IMR-90 (cell line): ENCODE data around the gene MPPED1. TPM values are rescaled to one million over a fixed set of nuclear protein-coding genes. Genes with fewer than 3 reads are reported as not detected.

Experiments
- ATAC-seq: fragments of 200-7000 bp; cut with Tn5 transposase; 2 replicates; pipeline ENCODE4 v1.9.1; 2020; ENCODE audit warnings: low read depth, mild to moderate bottlenecking, moderate library complexity
- BruUV-seq: library from RNA; stranded (reverse); fragments of 400-500 nt; replicated peaks from 2 replicates; lab custom pipeline; 2021; lab: Mats Ljungman, UMichigan
- CTCF ChIA-PET: fragments of 300-600 bp; formaldehyde crosslinking; extraction: SDS; loops from one replicate; lab custom pipeline; 2021; ENCODE audit warnings: antibody characterized with exemption; lab: Yijun Ruan, JAX
- POLR2A ChIA-PET: fragments of 300-600 bp; sonication (Branson Sonifier 250); formaldehyde crosslinking; loops from one replicate; lab custom pipeline; 2022; ENCODE audit warnings: antibody characterized with exemption; ENCODE audit not compliant: unreplicated experiment; lab: Charles Lee
- DNase-seq: peaks from one replicate; pipeline ENCODE4 v3.0.0; 2013
- H2AFZ ChIP-seq: replicated peaks from 2 replicates; pipeline ENCODE3; 2013; ENCODE audit warnings: low read length, mild to moderate bottlenecking; ENCODE audit not compliant: poor library complexity
- H2AK5ac ChIP-seq: 2 replicates; pipeline ENCODE4 v1.6.1; 2013; ENCODE audit warnings: low read depth, low read length, inconsistent platforms
- H2AK9ac ChIP-seq: replicated peaks from 2 replicates; pipeline ENCODE3; 2013; ENCODE audit warnings: mild to moderate bottlenecking, low read depth, low read length, moderate library complexity; ENCODE audit not compliant: poor library complexity
- H2BK120ac ChIP-seq: 2 replicates; pipeline ENCODE4 v1.6.1; 2013; ENCODE audit warnings: low read depth, low read length, inconsistent platforms
- H2BK15ac ChIP-seq: 3 replicates; pipeline ENCODE4 v1.6.1; 2013; ENCODE audit warnings: low read depth, low read length, inconsistent platforms
- H2BK20ac ChIP-seq: 2 replicates; pipeline ENCODE4 v1.6.1; 2013; ENCODE audit warnings: low read depth, mild to moderate bottlenecking, inconsistent platforms, low read length, moderate library complexity
- H2BK5ac ChIP-seq: 2 replicates; pipeline ENCODE4 v1.6.1; 2013; ENCODE audit warnings: mild to moderate bottlenecking, low read depth, low read length, inconsistent platforms; ENCODE audit not compliant: poor library complexity, severe bottlenecking
- H3K14ac ChIP-seq: replicated peaks from 2 replicates; pipeline ENCODE4 v1.6.1; 2013; ENCODE audit warnings: low read depth, low read length, inconsistent platforms
- H3K18ac ChIP-seq: 2 replicates; pipeline ENCODE4 v1.6.1; 2013; ENCODE audit warnings: low read depth, low read length, control low read depth
- H3K23ac ChIP-seq: 2 replicates; pipeline ENCODE4 v1.6.1; 2013; ENCODE audit warnings: low read depth, low read length, inconsistent platforms
- H3K27ac ChIP-seq: 2 replicates; pipeline ENCODE4 v1.5.1; 2013; ENCODE audit warnings: mild to moderate bottlenecking, control low read depth, low read length; ENCODE audit not compliant: insufficient read depth
- H3K27me3 ChIP-seq: 2 replicates; pipeline ENCODE4 v1.6.1; 2013; ENCODE audit warnings: low read length; ENCODE audit not compliant: control insufficient read depth, insufficient read depth
- H3K36me3 ChIP-seq: 2 replicates; pipeline ENCODE4 v1.6.1; 2013; ENCODE audit warnings: low read length, mixed read lengths; ENCODE audit not compliant: control insufficient read depth, insufficient read depth
- H3K4ac ChIP-seq: 2 replicates; pipeline ENCODE4 v1.6.1; 2013; ENCODE audit warnings: low read depth, low read length, inconsistent platforms
- H3K4me1 ChIP-seq: 2 replicates; pipeline ENCODE4 v1.6.1; 2013; ENCODE audit warnings: low read length, mixed read lengths; ENCODE audit not compliant: control insufficient read depth, insufficient read depth
- H3K4me2 ChIP-seq: 2 replicates; pipeline ENCODE4 v1.6.1; 2013; ENCODE audit warnings: low read depth, mild to moderate bottlenecking, control low read depth, low read length, moderate library complexity
- H3K4me3 ChIP-seq: 2 replicates; pipeline ENCODE4 v1.5.1; 2013; ENCODE audit warnings: low read depth, mild to moderate bottlenecking, control low read depth, low read length, moderate library complexity; ENCODE audit not compliant: insufficient read depth
- H3K56ac ChIP-seq: 2 replicates; pipeline ENCODE4 v1.6.1; 2013; ENCODE audit warnings: low read length, inconsistent platforms; ENCODE audit not compliant: insufficient read depth; ENCODE audit errors: extremely low read depth
- H3K79me1 ChIP-seq, 2 experiments: 2 replicates each; pipeline ENCODE4 v1.6.1; 2013; ENCODE audit warnings: low read length in 2 of 2, inconsistent platforms in 1 of 2, low read depth in 1 of 2
- H3K9ac ChIP-seq: 2 replicates; pipeline ENCODE4 v1.6.1; 2013; ENCODE audit warnings: low read depth, low read length, control low read depth
- H3K9me1 ChIP-seq: 2 replicates; pipeline ENCODE4 v1.6.1; 2013; ENCODE audit warnings: low read length, inconsistent platforms; ENCODE audit not compliant: insufficient read depth
- H3K9me3 ChIP-seq: 2 replicates; pipeline ENCODE4 v1.6.1; 2013; ENCODE audit warnings: low read length; ENCODE audit not compliant: control insufficient read depth, insufficient read depth
- H4K20me1 ChIP-seq: 2 replicates; pipeline ENCODE4 v1.6.1; 2013; ENCODE audit warnings: low read length, inconsistent platforms; ENCODE audit not compliant: insufficient read depth
- H4K5ac ChIP-seq: 2 replicates; pipeline ENCODE4 v1.6.1; 2013; ENCODE audit warnings: mild to moderate bottlenecking, low read depth, low read length, control low read depth
- H4K8ac ChIP-seq, 2 experiments: 2 replicates each; pipeline ENCODE4 v1.6.1; 2013; ENCODE audit warnings: low read depth in 2 of 2, low read length in 2 of 2, control low read depth in 1 of 2, inconsistent platforms in 1 of 2
- H4K91ac ChIP-seq: 2 replicates; pipeline ENCODE4 v1.6.1; 2013; ENCODE audit warnings: low read depth, low read length, inconsistent platforms; ENCODE audit not compliant: insufficient read depth
- CEBPB ChIP-seq: IDR thresholded peaks from 2 replicates; pipeline ENCODE4 v1.6.1; 2012; ENCODE audit warnings: low read depth, low read length, improper control_type of control experiment
- FOS ChIP-seq: fragments of 150-350 bp; IDR thresholded peaks from 2 replicates; pipeline ENCODE4 v1.6.1; 2016; ENCODE audit warnings: low read depth, low read length
- MAFK ChIP-seq: IDR thresholded peaks from 2 replicates; pipeline ENCODE4 v1.6.1; 2012; ENCODE audit warnings: low read depth, low read length, improper control_type of control experiment
- MAZ ChIP-seq: IDR thresholded peaks from 2 replicates; pipeline ENCODE4 v1.6.1; 2012; ENCODE audit warnings: low read depth, mild to moderate bottlenecking, low read length, improper control_type of control experiment, moderate library complexity, borderline replicate concordance
- POLR2A ChIP-seq: IDR thresholded peaks from 2 replicates; pipeline ENCODE4 v1.6.1; 2012; ENCODE audit warnings: mild to moderate bottlenecking, low read depth, low read length
- WGBS, 2 experiments: methylation state at CpG; one replicate each; pipeline versions ENCODE4 v1.1.5 to v1.1.7; 2013; ENCODE audit warnings: missing lambda C conversion rate in 2 of 2; ENCODE audit not compliant: insufficient read length in 1 of 2; ENCODE audit errors: extremely low coverage in 2 of 2; 5-methylcytosine and 5-hydroxymethylcytosine counted together
- dilution Hi-C: fragments of 300-500 bp; cut with HindIII; formaldehyde crosslinking; loops from one replicate; pipeline ENCODE4 v1.14.3; 2018; ENCODE audit warnings: low sequenced_read_pairs; ENCODE audit not compliant: unreplicated experiment
- in situ Hi-C: fragments of 300-500 bp; cut with MboI; formaldehyde crosslinking; loops from 3 replicates; pipeline ENCODE4 v1.14.3; 2019; ENCODE audit warnings: low sequenced_read_pairs, inconsistent platforms, mixed read lengths
- intact Hi-C: fragments of 100-400 bp; cut with micrococcal nuclease; formaldehyde crosslinking; loops from 2 replicates; pipeline ENCODE4 v1.10.0; 2022
- polyA plus RNA-seq, 3 experiments: library from polyadenylated mRNA; depleted of rRNA; stranded (reverse); fragments of >200 nt; gene quantifications; 2 replicates each; pipeline ENCODE4 v1.2.3, GENCODE V29; 2012; ENCODE audit warnings: low replicate concordance in 1 of 3
- total RNA-seq: library from RNA; depleted of rRNA; stranded (reverse); fragments of >200 nt; gene quantifications from 2 replicates; pipeline ENCODE4 v1.2.3, GENCODE V29; 2012
- TF ChIP-seq, protein P1 (sequence below): fragments of 150-350 bp; IDR thresholded peaks from 2 replicates; pipeline ENCODE4 v1.6.1; 2016; ENCODE audit warnings: low read depth, mild to moderate bottlenecking, low read length, moderate library complexity, borderline replicate concordance
- TF ChIP-seq, protein P2 (sequence below): fragments of 150-350 bp; IDR thresholded peaks from 2 replicates; pipeline ENCODE4 v1.6.1; 2017; ENCODE audit warnings: mild to moderate bottlenecking, antibody characterized with exemption, low read length, low read depth
- TF ChIP-seq, protein P3 (sequence below): conservative IDR thresholded peaks from 2 replicates; pipeline ENCODE4 v1.5.1; 2012; ENCODE audit warnings: mild to moderate bottlenecking, low read depth, low read length, improper control_type of control experiment

MPPED1 gene
- total and polyA plus RNA-seq, 2 of the 4 experiments (the other 2 are of a cell fraction) = not detected

- Histone ChIP-seq H3K4me3 (no peak overlapping the region), H3K9me3 (no peaks in the 10 kb centered on the region), H3K9me1 (no peaks in the 10 kb centered on the region), H2AK9ac (no peak overlapping the region), H4K20me1 (no peaks in the 10 kb centered on the region), H3K27me3 (no peaks in the 10 kb centered on the region), H3K4ac (no peak overlapping the region), H2AFZ (no peak overlapping the region), H3K9ac (no peak overlapping the region), H3K36me3 (no peaks in the 10 kb centered on the region), H3K4me1 (no peaks in the 10 kb centered on the region), H3K4me2 (no peak overlapping the region), H3K27ac (no peak overlapping the region), H3K14ac (no peak overlapping the region), H3K79me1 (no peaks in the 10 kb centered on the region), H2BK20ac (no peak overlapping the region), H4K91ac (no peak overlapping the region), H2BK15ac (no peak overlapping the region), H3K56ac (no peak overlapping the region), H2BK120ac (no peak overlapping the region), H3K23ac (no peak overlapping the region), H4K5ac (no peak overlapping the region), H2BK5ac (no peak overlapping the region), H3K18ac (no peak overlapping the region), H2AK5ac (no peak overlapping the region), H4K8ac (no peak overlapping the region)
- POLR2A ChIA-PET = no interaction called here
- dilution Hi-C loops = no loop called here
- DNase-seq = no peak
- intact Hi-C loops = no loop called here
- 67% methylated on average over 4 of the region's 11 CpGs; no CpG with 5 or more reads in 1 of the 2 experiments for WGBS, 2 experiments
- TF ChIP-seq, protein P1, sequence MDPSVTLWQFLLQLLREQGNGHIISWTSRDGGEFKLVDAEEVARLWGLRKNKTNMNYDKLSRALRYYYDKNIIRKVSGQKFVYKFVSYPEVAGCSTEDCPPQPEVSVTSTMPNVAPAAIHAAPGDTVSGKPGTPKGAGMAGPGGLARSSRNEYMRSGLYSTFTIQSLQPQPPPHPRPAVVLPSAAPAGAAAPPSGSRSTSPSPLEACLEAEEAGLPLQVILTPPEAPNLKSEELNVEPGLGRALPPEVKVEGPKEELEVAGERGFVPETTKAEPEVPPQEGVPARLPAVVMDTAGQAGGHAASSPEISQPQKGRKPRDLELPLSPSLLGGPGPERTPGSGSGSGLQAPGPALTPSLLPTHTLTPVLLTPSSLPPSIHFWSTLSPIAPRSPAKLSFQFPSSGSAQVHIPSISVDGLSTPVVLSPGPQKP = no peak
- TF ChIP-seq, protein P2, sequence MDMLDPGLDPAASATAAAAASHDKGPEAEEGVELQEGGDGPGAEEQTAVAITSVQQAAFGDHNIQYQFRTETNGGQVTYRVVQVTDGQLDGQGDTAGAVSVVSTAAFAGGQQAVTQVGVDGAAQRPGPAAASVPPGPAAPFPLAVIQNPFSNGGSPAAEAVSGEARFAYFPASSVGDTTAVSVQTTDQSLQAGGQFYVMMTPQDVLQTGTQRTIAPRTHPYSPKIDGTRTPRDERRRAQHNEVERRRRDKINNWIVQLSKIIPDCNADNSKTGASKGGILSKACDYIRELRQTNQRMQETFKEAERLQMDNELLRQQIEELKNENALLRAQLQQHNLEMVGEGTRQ = no peak
- TF ChIP-seq FOS (no peak), MAZ (no peak), CEBPB (no peak), MAFK (no peak), POLR2A (no peak)
- TF ChIP-seq, protein P3, sequence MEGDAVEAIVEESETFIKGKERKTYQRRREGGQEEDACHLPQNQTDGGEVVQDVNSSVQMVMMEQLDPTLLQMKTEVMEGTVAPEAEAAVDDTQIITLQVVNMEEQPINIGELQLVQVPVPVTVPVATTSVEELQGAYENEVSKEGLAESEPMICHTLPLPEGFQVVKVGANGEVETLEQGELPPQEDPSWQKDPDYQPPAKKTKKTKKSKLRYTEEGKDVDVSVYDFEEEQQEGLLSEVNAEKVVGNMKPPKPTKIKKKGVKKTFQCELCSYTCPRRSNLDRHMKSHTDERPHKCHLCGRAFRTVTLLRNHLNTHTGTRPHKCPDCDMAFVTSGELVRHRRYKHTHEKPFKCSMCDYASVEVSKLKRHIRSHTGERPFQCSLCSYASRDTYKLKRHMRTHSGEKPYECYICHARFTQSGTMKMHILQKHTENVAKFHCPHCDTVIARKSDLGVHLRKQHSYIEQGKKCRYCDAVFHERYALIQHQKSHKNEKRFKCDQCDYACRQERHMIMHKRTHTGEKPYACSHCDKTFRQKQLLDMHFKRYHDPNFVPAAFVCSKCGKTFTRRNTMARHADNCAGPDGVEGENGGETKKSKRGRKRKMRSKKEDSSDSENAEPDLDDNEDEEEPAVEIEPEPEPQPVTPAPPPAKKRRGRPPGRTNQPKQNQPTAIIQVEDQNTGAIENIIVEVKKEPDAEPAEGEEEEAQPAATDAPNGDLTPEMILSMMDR = no peak
- no TSS peak for BruUV-seq
- ATAC-seq = no peak
- in situ Hi-C loops = no loop called here
- CTCF ChIA-PET = no interaction called here
These were observed 144.0 kb downstream of the MPPED1 start for GRCh38 chr22:43555561-43556515.
